Renal pelvis (tissue), 4 donors: ENCODE data around the gene SLC11A2. TPM values are rescaled to one million over a fixed set of nuclear protein-coding genes. Genes with fewer than 3 reads are reported as not detected.
"Not testable (repeated sequence)": the region's sequence is repeated elsewhere in the genome, so short reads cannot be mapped to it uniquely, and the experiment has no call there.

ENCODE experiments used
- DNase-seq: peaks from one replicate; pipeline ENCODE4 v3.0.0-alpha.2; 2013
- polyA plus RNA-seq, 3 donors: library from polyadenylated mRNA; unstranded; fragments of 120-200 nt; gene quantifications; one replicate each; pipeline ENCODE4 v1.2.1, GENCODE V29; 2013; ENCODE audit not compliant: insufficient read length in 3 of 3

Gene SLC11A2
- polyA plus RNA-seq, 3 donors = 43.4 to 75.2 (median 60.4) TPM

DNA sequence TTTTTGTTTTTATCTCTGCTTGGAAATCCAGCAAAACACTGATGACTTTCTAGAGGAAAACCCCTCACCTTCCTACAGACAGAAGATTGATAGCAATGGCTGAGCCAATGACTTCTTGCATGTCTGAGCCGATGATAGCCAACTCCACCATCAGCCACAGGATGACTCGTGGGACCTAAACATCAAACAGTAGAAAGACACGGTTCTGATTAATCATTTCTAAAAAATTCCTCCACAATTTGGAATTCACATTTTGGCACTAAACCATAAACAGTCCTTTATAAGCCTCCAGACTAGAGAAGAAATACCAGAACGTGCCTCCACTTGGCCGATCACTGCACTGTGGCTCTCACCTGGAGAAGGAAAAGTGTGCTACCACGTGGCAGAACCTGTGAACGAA, 25.9 kb downstream of the SLC11A2 start:
- no peak for DNase-seq

DNA sequence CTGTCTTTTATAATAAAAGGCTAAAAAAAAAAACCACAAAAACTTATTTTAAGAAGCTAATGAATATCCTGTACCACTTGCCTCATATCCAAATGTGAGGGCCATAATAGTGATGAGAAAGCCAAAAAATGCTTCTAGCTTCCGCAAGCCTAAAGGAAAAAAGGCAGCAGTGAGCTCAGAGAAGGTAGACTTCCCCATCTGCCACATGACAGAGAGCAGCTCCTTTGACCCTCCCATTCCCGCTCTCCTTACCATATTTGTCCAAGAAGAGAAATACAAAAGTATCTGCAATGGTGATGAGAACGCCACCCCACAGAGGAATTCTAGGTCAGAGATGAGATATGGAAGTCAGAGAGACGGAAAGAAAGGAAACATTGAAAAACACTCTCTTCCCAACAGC, 27.1 kb downstream of the SLC11A2 start:
- no peak for DNase-seq

DNA sequence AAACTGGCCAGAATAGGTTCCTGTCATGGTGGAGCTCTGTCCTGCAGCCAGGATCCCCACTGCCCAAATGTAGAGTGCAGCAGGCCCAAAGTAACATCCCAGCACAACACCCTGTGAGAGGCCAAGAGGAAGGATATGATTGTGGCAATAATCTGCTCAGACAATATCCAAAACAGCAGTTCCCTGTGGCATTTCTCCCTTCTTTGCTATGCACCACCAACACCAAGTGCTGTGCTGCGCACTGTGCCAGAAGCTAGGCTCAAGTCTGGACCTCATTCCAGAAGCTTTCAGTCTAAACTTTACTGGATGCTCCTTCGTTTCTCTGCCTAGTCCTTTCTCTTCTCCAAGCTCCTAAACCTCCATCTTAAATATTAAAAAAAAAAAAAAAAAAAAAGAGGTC, 33.4 kb downstream of the SLC11A2 start:
- no peak for DNase-seq

GRCh38 chr12:50991291-50991690, 34.9 kb downstream of the SLC11A2 start:
- no peak for DNase-seq

DNA sequence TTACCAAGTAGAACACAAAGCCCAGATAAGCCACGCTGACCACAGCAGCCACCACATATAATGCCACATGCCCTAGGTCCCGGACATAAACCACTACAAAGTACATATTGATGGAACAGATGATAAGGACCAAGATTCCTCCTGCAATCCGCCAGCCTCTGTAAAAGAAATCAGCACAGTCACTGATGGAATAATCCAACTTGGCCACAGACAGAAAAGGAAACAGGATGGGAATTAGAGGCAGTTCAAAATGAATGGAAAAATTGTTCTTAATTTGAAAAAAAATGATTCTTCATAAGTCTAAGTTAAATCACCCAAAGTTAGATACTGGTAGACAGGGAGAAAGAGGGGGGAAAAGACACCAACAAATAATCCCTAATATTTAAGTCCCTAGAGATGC, 35.4 kb downstream of the SLC11A2 start:
- DNase-seq = no peak

DNA sequence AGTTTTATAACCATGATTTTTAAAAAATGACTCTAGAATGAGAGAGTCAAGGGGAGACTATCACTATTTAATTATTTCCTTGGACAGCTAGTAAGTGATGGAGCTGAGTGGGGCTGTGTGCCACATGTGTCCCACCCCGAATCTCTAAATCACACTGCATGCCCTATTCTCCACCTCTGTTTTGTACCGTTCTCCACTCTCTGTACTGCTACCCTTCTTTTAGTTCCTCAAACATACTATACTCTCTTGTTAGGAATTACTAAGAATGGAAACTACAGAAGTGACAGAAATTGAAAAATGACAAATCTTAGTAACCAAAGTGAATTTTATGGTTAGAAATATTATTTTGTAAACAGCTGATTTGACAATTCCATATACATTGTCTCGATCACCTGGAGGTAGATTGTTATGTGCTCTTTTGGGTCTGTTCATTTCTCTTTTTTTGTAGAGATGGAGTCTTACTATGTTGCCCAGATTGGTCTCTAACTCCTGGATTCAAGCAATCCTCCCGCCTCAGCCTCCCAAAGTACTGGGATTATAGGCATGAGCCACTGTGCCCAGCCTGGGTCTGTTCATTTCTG, 35.9 kb downstream of the SLC11A2 start:
- no peak for DNase-seq

- DNase-seq = no peak
Measured at GRCh38 chr12:50988871-50989270, 37.3 kb downstream of the SLC11A2 start.

GRCh38 chr12:50988051-50988450, 38.1 kb downstream of the SLC11A2 start:
- DNase-seq = no peak

DNA sequence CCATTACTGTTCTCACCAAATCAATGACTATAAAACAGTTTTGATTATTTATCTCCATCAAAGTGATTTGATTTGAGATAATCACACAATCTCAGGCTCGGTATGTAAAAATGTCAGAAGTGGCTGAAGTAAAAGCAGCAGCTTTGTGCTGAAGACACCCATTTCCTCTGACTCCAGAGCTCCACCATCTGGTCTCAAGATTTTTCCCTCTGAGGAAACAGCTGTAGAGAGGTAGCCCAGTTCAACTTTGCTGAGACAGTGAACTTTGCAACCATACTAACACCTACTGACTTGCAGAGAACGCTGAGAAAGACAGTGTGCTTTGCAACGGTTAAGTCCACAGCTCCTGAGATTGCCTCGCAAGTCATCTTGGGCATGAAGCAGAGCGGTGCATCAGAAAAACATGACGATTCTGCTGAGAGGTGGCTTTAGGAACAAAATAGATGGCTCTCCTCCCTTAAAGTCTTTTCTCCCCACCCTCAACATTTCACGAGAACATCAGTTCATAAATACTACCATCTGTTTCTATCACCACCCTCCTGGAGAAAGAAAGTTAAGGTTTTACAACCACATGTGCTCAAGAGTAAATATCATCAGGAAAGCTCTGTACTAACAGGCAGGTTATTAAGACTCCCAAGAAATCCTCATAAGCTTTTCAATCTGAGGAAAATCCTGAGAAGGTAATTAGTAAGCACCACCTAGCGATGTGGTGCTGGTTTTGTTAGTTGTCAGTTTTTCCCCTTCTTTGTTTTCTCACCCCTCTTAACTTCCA, 39.0 kb downstream of the SLC11A2 start:
- peak; percentile 56 for DNase-seq

GRCh38 chr12:50985322-50985721, 40.9 kb downstream of the SLC11A2 start:
- DNase-seq = no peak

- DNase-seq = no peak
Measured at GRCh38 chr12:50984586-50985298, 41.4 kb downstream of the SLC11A2 start.

- DNase-seq = no peak
Measured at GRCh38 chr12:50981319-50982239, 44.6 kb downstream of the SLC11A2 start.

DNA sequence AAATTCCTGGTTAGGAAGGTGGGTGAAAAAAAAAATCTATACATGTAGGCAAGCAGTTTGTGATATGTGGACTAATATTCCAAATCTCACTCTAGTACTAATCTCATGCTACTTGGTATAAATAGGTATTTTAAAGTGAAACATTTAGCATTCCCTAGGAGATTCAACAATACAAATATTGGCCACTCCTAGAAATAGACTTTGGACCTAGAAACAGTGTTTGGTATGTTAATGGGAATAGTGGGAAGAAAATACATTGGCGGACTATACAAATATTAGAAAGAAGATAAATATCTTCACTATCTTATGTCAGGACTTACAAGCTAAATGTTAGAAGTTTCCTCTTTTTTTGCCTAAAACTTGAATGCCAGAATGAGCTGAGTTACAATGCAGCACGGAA, 45.6 kb downstream of the SLC11A2 start:
- no peak for DNase-seq

- DNase-seq = no peak
Measured at GRCh38 chr12:50979369-50980052, 46.7 kb downstream of the SLC11A2 start.

DNA sequence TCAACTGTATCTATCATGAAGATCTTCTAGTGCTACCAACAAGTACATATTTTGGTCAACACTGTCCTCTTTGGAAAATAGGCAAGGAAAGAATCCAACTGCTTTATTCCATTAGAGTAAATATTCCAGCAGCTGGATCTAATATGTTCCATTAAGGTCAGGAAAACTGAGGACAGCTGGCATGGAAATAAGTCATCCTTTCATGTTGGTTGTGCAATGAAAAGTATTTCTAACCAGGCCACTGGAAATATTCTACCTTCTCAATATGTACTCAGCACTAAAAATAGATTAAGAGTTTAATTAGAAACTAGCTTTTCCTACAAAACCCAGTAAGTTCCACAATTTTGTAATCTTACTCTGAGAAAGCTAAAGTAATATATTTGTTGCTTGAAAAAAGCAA, 54.2 kb downstream of the SLC11A2 start:
- no peak for DNase-seq

- no peak for DNase-seq
Measured at GRCh38 chr12:50964432-50964831, 61.8 kb downstream of the SLC11A2 start.

DNA sequence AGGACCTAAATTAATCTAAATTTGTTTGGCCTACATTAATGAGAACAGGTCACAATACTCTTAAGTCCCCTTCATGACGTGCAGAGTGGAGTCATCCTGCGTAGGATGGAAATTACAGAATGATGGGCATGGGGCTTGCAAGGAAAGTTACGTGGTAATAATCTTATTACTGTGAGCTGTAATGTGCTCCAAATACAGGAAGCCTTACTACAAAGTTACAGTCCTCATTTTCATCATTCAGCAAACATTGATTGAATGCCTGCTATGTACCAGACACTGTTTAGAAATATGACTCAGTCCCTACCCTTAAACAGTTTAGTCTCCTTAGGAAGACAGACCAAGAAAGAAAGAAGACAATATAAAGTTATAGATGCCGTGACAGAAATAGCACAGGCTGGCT, 64.5 kb downstream of the SLC11A2 start:
- DNase-seq = no peak

GRCh38 chr12:50960130-50960529, 66.1 kb downstream of the SLC11A2 start:
- no peak for DNase-seq

GRCh38 chr12:50955697-50956096, 70.5 kb downstream of the SLC11A2 start:
- no peak for DNase-seq

- no peak for DNase-seq
Measured at GRCh38 chr12:50955288-50955687, 70.9 kb downstream of the SLC11A2 start.

- DNase-seq = not testable (repeated sequence)
Measured at GRCh38 chr12:50954789-50955188, 71.4 kb downstream of the SLC11A2 start.
